GDM1 (cell line): ENCODE data around the gene KCTD15.
"Not testable (repeated sequence)": the region's sequence is repeated elsewhere in the genome, so short reads cannot be mapped to it uniquely, and the experiment has no call there.

ENCODE experiments used
- DNase-seq: peaks from one replicate; lab custom pipeline; 2025; lab: John Stamatoyannopoulos, UW

Gene KCTD15

DNA sequence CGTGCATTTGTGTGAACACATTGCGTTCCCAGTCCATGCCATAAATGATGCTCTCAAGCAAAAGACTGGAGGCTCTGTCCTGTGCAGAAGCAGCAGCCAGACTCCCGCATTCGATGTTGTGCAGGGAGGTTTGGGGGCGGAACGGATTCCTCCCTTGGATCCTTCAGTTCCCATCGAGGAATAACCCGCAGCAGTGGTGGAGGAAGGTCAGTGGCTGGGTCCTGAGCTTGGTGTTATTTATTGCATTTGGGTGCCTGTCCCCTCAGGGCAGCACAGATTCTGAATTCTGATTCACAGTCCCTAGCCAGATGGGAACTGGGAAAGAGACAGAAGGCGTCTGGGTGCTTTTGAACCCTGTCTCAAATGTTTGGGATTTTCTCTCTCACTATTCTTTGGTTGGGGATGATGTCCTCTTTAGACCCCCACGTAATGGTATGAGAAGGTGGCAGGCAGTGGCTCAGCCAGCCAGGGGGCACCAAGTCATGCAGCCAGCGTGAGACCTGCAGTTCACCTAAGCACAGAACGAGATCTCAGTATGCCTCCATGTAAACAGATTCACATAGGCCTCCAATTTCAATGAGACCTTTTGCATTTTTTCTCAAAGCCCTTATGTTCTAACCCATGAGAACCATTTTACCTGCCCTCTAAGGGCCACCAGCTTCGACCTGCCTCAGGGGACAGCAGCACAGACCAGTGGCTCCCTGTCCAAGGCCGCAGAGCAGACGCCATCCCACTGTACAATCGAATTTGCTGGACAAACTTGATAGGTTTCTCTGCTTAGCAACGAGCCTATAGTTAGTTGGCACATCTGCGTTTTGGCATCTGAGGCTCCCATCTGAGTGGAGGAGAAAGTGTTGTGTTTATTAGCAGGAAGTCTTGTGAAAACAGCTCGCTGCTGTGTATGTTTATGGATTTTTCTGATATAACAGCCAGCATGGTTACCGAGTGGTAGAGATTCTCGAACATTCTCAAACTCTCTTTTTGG is 17.8 kb downstream of the KCTD15 start:
- no peak for DNase-seq

DNA sequence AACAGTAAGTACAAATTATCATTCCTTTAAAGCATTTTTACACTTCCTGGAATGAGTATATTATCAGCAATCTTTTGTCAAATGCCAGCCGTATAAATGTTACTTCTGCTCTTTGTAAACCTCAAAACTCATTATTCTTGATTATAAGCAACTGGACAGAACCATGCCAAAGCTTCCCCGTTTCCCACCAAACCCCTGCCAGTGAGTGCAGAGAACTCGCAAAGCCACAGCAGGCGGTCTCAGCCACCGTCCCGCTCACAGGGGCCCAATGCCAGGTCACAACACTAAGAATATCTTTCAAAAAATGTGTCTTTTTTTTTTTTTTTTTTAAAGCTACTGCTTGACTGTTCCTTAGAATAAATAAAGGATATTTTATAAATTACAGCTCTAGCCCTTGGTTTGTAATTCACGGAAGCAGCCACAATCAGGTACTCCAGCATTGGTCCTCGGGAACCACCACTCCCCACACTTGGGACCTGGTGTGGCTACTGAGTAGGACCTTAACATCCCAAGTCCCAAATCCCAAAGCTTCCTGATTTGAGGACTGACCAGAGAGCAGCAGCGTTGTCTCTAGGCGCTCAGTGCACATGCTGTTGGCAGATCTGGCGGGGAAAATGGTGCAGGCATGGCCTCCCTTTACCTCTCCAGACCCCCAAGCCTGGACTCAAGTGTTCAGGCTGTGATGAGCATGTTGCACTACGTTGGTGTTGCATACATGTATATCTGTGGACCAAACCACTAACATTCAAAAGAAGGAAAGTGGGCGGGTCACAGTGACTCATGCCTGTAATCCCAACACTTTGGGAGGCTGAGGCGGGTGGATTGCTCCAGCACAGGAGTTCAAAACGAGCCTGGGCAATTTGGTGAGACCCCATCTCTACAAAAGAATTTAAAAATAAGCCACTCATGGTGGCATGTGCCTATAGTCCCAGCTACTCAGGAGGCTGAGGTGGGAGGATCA is 19.0 kb downstream of the KCTD15 start:
- DNase-seq, result no peak

DNA sequence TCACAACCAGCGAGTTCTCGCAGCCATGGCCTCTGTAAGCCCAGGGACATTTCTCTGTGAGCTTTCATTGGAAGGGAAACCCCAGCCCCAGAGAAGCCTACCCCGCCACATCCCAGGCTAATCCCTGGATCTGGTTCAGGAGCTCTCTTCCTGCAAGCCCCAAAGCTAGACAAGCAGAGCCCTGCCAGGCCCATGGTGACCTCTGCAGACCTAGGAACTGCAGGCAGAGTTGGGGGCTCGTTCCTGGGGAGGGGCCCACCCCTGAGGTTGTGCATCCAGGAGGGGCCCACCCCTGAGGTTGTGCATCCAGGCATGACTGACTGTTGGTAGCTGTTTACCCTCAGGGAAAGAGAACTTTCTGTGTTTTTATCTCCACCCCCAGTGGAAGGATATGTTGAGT is 21.7 kb downstream of the KCTD15 start:
- no peak for DNase-seq

DNA sequence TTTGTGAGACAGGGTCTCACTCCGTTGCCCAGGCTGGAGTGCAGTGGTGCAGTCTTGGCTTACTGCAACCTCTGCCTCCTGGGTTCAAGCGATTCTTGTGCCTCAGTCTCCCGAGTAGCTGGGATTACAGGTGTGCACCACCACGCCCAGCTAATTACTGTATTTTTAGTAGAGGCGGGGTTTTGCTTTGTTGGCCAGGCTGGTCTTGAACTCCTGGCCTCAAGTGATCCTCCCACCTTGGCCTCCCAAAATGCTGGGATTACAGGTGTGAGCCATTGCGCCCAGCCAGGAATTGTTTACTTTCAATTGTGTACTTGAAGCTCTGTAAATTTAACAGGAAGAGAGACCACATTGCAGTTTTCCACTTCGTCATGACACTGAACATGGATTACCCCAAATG is 22.4 kb downstream of the KCTD15 start:
- not testable (repeated sequence) for DNase-seq

DNA sequence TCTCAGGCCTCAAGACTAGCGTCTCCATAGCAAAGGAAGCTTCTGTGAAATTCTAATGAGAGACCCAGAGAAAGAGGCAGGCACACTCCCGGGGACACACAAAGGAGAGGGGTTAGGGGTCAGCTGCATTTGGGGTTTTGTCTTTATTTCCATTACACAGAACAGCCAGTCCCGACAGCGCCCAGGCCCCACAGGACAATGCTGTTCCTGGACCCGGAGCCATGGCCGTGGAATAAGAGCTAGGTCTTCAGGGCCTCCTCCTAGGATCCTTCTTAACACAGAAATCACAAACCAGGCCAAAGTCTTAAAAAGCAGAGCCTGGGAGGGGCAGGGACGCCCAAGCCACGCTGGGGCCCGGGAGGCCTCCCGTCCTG is 22.8 kb downstream of the KCTD15 start:
- DNase-seq, result no peak

DNA sequence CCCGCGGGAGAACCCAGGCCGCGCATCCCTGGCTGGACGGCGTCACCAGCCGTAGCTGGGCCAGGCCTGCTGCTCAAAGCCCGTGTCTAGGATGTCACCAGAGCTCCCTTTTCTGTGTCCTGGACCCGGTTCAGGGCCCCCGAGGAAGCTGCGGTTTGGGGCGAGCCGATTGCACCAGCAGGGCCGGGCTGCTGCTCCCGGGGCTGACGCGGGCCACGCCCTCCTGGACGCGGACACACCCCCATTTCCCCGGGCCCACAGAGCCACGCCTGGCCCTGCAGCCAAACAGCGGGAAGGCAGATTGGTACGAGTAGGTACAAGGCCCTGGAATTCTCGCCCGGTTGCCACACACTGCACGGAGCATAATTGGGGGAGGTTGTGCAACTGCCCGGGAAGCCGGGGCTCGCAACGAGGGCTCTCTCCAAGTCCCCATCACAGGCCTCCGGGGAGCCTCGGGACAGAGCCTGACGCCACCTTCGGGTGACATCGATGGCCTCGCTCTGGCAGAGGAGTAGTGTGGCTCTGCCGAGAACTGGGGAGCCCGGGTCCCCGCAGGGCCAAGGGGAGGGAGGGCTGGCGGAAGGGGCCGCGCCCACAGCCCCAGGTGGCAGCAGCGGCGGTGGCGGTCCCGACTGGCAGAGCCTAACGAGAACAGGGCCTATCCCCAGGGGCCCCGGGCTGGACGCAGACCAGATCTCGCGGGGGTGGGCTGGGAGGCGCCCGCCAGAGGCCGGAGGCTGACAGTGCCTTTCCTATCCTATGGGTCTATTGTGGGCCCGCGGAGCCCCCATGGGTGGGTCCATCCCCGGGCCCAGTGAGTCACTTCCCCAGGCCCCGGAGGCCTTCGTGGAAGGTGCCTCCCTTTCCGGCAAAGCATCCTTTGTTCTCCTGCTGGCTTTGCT is 23.5 kb downstream of the KCTD15 start:
- DNase-seq, result peak; percentile 8

DNA sequence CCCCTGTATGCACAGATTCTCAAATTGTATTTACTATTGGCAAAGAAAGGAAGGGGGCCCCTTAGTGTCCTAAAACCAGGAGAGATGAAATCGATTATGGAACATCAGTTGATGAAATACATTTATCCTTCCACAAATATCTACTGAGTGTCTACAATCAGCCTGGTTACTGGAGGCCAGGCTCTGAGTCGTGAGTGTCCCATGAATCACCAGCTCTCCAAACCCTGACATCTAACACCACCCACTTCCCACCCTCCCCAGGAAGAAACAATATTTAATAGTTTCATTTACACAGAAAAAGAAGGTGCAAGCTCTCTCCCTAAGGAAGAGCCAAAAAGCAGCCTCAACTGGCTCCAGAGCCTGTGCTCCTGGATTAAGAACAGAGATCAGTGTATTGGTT is 25.2 kb downstream of the KCTD15 start:
- DNase-seq, result no peak

DNA sequence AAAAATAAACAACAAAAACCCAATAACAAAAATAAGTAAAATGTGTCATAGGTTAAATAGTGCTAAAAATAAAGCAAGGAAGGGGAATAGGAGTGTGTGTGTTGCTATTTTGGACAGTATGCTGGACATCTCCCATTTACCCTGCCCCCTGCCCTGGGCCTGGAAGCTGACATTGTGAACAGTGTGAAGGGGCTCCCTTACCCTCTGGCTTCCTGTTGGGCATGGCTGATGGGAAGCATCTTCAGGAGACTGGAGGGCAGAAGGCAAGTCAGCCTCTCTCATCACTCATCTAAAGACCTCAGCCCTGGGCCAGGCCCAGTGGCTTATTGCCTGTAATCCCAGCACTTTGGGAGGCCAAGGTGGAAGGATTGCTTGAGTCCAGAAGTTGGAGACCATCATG is 26.7 kb downstream of the KCTD15 start:
- DNase-seq, result no peak

DNA sequence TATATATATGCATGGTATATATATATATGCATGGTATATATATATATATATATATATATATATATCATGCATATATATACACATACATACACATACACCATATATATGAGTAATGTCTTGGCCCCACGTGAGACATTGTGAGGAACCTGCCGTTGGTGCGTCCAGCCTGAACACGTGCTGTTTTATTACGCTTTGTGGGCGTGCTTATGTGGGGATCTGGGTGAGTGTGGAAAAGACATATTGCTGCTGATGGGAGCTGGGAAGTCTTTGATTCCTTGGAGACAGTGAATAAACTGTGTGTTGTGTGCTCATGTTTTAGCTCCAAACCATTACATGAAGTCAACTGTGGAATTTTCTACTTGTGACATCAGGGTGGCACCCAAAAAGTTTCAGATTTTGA is 28.9 kb downstream of the KCTD15 start:
- DNase-seq, result no peak

DNA sequence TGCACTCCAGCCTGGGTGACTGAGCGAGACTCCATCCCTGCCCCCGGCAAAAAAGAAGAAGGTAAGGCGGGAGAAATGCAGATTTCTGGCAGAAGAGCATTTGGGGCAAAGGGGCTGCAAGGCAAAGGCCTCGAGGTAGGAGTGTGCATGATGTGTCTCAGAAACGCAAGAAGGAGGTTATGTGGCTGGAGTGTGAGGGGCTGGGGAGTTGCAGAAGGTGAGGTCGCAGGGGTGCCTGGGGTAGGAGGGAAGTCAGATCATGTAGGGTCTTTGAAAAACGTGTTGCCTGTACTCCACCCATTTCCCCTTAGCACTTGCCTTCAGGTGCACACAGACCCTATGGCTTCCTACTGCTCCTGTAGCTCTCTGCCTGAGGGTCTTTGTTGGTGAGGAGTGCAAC is 29.9 kb downstream of the KCTD15 start:
- no peak for DNase-seq

DNA sequence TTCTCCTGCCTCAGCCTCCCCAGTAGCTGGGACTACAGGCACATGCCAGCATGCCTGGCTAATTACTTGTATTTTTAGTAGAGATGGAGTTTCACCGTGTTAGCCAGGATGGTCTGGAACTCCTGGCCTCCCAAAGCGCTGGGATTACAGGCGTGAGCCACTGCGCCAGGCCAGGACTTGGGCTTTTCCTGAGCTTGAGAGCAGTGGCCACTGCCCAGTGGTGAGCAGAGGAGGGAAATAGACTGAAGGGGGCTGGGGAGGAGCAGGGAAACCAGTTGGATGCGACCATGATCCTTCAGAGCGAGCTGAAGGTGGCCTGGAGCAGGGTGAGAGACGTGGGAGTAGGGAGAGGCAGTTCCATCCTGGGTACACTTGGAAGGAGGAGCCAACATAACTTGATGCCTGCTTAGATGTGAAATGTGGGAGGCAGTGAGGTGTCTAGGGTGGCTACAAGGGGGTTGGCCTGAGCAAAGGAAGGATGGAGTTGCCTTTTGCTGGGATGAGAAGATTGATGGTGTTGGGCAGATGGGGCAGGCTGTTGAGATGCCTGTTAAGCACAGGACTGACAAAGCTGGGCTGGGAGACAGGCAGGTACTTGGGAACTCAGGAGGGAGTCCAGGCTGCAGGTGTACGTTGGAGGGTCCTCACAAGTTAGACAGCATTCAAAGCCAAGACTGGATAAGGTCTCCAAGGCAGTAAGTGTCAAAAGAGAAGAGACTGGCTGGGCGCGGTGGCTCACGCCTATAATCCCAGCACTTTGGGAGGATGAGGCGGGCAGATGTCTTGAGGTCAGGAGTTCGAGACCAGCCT is 31.8 kb downstream of the KCTD15 start:
- DNase-seq, result no peak

DNA sequence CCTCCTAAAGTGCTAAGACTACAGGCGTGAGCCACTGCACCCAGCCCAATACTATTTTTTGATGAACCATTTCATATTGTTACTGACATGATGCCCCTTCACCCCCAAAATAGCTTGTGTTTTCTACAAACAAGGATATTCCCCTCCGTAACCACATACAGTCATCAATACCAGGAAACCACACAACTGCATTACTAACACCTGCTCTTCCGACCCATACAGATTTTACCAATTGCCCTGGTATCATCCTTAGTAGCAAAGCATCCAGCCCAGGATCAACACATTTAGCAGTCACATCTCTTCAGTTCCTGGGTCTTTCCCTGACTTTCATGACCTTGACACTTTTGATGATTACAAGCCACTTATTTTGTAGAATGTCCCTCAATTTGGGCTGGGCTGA is 33.6 kb downstream of the KCTD15 start:
- DNase-seq, result no peak

DNA sequence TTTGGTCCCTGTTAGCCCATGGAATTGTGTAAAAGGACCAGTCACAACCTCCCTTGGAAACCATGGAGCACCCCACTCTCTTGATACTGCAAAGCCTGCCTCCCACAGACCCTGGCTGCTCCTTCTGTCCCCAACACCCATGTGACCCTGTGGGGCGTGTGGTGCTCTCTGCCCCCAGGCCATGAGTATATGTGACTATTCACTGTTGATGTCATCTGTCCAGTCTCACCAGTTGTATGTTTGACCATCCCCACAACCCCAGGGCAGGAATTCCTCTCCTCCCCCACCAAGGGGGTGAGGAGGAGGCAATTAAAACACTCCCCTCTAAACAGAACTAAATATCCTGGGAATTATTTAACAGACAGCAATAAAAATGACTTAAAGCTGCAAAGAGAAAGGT is 35.2 kb downstream of the KCTD15 start:
- no peak for DNase-seq

DNA sequence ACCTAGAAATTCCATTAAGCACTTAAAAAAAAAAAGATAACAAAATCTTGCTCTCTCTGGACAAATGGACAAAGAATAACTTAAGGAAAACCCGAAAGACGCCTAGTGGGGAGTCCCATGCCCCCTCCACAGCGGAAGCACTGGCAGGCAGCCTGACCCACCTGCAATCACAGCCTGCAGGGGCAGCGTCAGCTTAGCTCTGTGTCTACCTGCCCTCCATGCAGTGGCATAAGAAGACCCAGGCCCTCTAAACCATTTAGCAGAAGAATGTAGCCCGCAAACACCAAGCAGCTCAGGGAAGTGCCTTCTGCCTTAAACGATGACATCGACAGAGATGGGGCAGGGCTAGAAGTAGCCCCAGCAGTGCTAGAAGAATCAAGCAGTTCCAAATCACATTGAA is 36.0 kb downstream of the KCTD15 start:
- no peak for DNase-seq

DNA sequence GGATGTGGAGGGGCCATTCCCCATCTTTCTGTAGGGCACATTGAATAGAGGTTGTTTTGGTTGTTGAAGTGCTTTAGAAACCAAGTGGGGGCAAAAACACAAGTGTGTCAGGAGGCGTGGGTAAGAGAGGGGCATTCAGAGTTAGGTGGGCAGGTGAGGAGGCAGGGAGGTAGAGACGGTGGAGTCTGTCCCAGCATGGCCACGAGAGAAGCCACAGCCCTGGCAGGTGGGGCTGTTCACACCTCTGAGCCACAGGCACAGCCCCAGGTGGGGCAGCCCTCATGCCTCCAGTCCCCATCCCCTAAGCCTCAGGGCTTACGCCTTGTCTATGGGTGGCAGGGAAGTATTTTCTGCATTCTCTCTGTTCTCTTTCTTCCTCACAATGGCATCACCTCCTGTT is 43.7 kb downstream of the KCTD15 start:
- DNase-seq, result no peak

DNA sequence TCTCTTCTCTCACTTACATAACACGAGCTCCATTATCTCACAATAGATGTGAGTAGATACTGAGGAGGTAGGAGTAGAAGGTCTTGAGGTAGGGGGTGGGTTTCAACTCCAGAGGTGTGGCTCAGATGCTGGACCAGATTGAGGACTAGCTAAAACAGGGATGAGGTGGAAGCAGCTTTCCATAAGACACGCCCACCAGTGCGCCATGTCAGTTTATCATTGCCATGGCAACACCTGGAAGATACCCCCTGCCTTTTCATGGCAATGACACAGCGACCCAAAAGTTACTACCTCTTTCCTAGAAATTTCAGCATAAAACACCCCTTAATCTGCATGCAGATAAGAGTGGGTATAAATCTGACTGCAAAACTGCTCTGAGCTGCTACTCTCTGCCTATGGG is 44.1 kb downstream of the KCTD15 start:
- DNase-seq, result no peak

DNA sequence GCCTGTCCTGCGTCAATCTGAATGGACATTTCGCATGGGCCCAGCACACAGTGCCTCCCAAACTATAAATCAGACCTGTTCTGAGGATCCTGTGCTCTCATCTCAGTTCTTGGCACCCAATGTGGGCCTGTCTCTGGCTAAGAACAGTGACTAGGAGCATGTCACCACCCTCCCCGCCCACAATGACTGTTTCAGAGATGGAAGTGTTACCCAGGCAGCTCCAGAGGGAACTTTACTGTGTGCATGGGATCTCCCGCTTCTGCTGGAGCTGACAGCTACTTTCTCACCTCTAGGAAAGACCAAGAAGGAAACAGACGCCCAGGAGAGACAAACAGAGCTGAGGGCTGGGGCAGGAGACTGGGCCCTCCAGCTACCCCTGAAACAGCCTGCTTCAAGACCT is 45.0 kb downstream of the KCTD15 start:
- DNase-seq, result no peak

DNA sequence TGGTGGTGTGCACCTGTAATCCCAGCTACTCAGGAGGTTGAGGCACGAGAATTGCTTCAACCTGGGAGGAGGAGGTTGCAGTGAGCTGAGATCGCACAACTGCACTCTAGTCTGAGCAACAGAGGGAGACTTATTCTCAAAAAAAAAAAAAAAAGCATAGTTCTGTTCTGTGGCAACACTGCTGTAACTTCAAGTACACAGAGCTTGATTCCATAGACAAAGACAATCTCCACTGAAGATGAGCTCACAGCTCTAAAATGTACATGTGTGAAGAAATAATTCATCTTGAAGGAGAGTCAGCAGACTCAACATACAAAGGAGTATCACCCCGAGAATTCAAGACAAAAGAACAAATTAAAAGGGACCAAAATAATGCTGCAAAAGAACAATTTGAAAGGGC is 47.8 kb downstream of the KCTD15 start:
- DNase-seq, result no peak

DNA sequence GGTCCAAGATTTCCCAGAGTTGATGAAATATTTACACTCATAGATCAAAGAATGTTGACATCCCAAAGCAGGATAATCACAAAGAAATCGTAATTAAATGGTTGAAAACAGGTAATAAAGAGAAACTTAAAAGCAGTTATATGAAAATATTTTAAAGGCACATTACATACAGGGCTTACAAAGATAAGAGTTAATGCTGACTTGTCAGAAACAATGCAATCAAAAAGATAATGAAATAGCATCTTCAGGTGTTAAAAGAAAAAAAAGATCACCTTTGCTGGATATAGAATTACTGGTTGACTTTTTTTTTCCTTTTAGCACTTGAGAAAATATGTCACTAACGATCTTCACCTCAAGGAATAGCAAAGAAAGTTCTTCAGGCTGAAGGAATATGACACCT is 48.8 kb downstream of the KCTD15 start:
- no peak for DNase-seq

DNA sequence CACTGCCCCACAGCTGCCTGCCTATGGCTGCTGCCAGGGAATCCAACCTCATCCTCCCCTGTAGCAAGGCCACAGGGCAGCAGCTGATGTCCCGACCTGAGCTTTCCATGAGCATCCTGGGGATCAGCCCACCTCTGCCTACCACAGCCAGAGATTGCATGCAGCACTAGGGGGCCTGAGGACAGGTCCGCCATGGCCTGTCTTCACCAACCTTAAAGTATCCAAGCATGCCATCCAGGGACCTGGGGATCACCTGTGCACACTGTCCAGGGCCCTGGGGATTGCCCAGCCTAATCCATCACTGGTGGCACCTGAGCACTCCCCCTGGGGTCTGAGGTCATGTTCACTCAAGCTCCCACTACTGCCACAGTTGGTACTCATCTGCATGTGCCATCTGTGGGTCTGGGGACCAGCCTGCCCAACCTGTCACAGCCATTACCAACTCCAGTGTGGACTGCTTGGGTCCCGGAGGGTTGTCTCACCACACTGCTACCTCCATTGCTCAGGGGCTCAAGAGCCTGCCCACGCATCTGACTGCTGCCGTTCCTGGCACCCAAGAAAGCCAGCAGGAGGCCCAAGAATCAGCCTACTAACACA is 53.0 kb downstream of the KCTD15 start:
- no peak for DNase-seq

DNA sequence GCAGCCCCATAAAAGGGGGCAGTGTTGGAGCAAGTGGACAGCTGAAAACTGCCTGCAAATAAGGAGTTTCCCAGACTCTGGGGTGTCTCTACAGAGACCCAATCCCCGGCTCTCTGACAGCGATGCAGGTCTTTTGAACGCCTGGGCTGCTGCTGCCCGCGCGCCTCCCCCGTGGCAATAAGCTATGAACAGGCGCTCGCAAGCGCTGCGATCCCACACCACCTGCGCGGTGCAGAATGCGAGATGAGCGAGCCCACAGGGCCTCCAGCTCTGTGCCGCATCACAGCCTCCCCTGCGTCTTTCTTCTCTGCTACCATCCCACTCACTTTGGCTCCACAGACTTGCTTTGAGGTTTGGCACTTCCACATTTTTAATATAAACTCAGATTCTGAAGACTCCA is 62.3 kb downstream of the KCTD15 start:
- no peak for DNase-seq
